Neural cell (in vitro differentiated cells): ENCODE data around the gene TMEM272. TPM values are rescaled to one million over a fixed set of nuclear protein-coding genes. Genes with fewer than 3 reads are reported as not detected.

ENCODE experiments used
- H2AFZ ChIP-seq: fragments of 200-600, 300-800 bp; sonication (generic), shearing (Covaris generic); 2 replicates; pipeline ENCODE4 v1.6.0; 2014; ENCODE audit warnings: low read depth, mild to moderate bottlenecking, antibody characterized with exemption, low read length, moderate library complexity
- H3F3A ChIP-seq: fragments of 200-600 bp; shearing (Covaris generic); 2 replicates; pipeline ENCODE4 v1.6.1; 2016; ENCODE audit warnings: mild to moderate bottlenecking, moderate library complexity, mixed read lengths, antibody characterized with exemption, low read length; ENCODE audit not compliant: insufficient read depth, poor library complexity, severe bottlenecking
- H3K27ac ChIP-seq: fragments of 200-600, 300-800 bp; sonication (generic), shearing (Covaris generic); 2 replicates; pipeline ENCODE4 v1.5.1; 2014; ENCODE audit warnings: mild to moderate bottlenecking, low read length, moderate library complexity
- H3K27me3 ChIP-seq: fragments of 300-800, 200-600 bp; sonication (generic), shearing (Covaris generic); 2 replicates; pipeline ENCODE4 v1.6.0; 2014; ENCODE audit warnings: mild to moderate bottlenecking, low read depth, low read length, moderate library complexity; ENCODE audit not compliant: insufficient read depth
- H3K36me3 ChIP-seq: fragments of 300-800, 200-600 bp; sonication (generic), shearing (Covaris generic); 2 replicates; pipeline ENCODE4 v1.5.1; 2014; ENCODE audit warnings: mild to moderate bottlenecking, antibody characterized with exemption, low read length, moderate library complexity; ENCODE audit not compliant: insufficient read depth
- H3K4me2 ChIP-seq: fragments of 300-800, 200-600 bp; sonication (generic), shearing (Covaris generic); 2 replicates; pipeline ENCODE4 v1.6.0; 2014; ENCODE audit warnings: mild to moderate bottlenecking, low read length
- H3K4me3 ChIP-seq: fragments of 300-800, 200-600 bp; sonication (generic), shearing (Covaris generic); 2 replicates; pipeline ENCODE4 v1.5.1; 2014; ENCODE audit warnings: mild to moderate bottlenecking, low read length, moderate library complexity
- H3K79me2 ChIP-seq: fragments of 200-600 bp; shearing (Covaris generic); replicated peaks from 2 replicates; pipeline ENCODE4 v1.6.0; 2014; ENCODE audit warnings: mild to moderate bottlenecking, low read length, moderate library complexity; ENCODE audit not compliant: insufficient read depth
- H3K9ac ChIP-seq: fragments of 300-800, 200-600 bp; sonication (generic), shearing (Covaris generic); 2 replicates; pipeline ENCODE4 v1.6.1; 2016; ENCODE audit warnings: mild to moderate bottlenecking, low read length, mixed read lengths
- H3K9me2 ChIP-seq: fragments of 200-600 bp; shearing (Covaris generic); 2 replicates; pipeline ENCODE4 v1.6.1; 2016; ENCODE audit warnings: mild to moderate bottlenecking, low read length, mixed read lengths; ENCODE audit not compliant: insufficient read depth
- H3K9me3 ChIP-seq: fragments of 200-600, 300-800 bp; sonication (generic), shearing (Covaris generic); 2 replicates; pipeline ENCODE4 v1.6.1; 2016; ENCODE audit warnings: mild to moderate bottlenecking, mixed run types, low read length, moderate library complexity, mixed read lengths
- H4K20me1 ChIP-seq: fragments of 200-600 bp; shearing (Covaris generic); 2 replicates; pipeline ENCODE4 v1.6.1; 2016; ENCODE audit warnings: mild to moderate bottlenecking, mixed run types; ENCODE audit not compliant: insufficient read depth
- CTCF ChIP-seq: fragments of 450-650 bp; IDR thresholded peaks from 2 replicates; pipeline ENCODE4 v1.5.1; 2014; ENCODE audit warnings: antibody characterized with exemption, mild to moderate bottlenecking, moderate library complexity; ENCODE audit not compliant: poor library complexity, severe bottlenecking
- EP300 ChIP-seq: fragments of 450-650 bp; conservative IDR thresholded peaks from 2 replicates; pipeline ENCODE4 v1.6.1; 2014; ENCODE audit warnings: antibody characterized with exemption, mild to moderate bottlenecking, moderate library complexity; ENCODE audit not compliant: poor library complexity, severe bottlenecking
- EZH2 ChIP-seq: fragments of 200-600, 300-800 bp; shearing (Covaris generic), sonication (generic); IDR thresholded peaks from 2 replicates; pipeline ENCODE4 v1.6.1; 2014; ENCODE audit warnings: antibody characterized with exemption, low read length, borderline replicate concordance, mild to moderate bottlenecking; ENCODE audit not compliant: insufficient read depth, poor library complexity, severe bottlenecking
- MXI1 ChIP-seq: fragments of 450-650 bp; conservative IDR thresholded peaks from 2 replicates; pipeline ENCODE4 v1.6.1; 2014; ENCODE audit warnings: antibody characterized with exemption, mild to moderate bottlenecking; ENCODE audit not compliant: poor library complexity, severe bottlenecking
- POLR2AphosphoS5 ChIP-seq: IDR thresholded peaks from 2 replicates; pipeline ENCODE4 v1.6.1; 2012
- RAD21 ChIP-seq: fragments of 450-650 bp; conservative IDR thresholded peaks from 2 replicates; pipeline ENCODE4 v1.6.1; 2014; ENCODE audit warnings: antibody characterized with exemption, mild to moderate bottlenecking, moderate library complexity
- SMC3 ChIP-seq: fragments of 450-650 bp; conservative IDR thresholded peaks from 2 replicates; pipeline ENCODE4 v1.6.1; 2014; ENCODE audit warnings: antibody characterized with exemption, mild to moderate bottlenecking, moderate library complexity; ENCODE audit not compliant: poor library complexity
- TAF1 ChIP-seq: IDR thresholded peaks from 2 replicates; pipeline ENCODE4 v1.6.1; 2012; ENCODE audit warnings: low read depth
- polyA plus RNA-seq: library from polyadenylated mRNA; depleted of rRNA; stranded (reverse); fragments of >200 nt; gene quantifications from 2 replicates; pipeline ENCODE4 v1.2.3, GENCODE V29; 2014
- TF ChIP-seq, protein P1 (sequence below): IDR thresholded peaks from 2 replicates; pipeline ENCODE4 v1.6.1; 2012; ENCODE audit warnings: borderline replicate concordance

Gene TMEM272
- polyA plus RNA-seq, 1 donor from 2014 or later = 0.77 TPM

DNA sequence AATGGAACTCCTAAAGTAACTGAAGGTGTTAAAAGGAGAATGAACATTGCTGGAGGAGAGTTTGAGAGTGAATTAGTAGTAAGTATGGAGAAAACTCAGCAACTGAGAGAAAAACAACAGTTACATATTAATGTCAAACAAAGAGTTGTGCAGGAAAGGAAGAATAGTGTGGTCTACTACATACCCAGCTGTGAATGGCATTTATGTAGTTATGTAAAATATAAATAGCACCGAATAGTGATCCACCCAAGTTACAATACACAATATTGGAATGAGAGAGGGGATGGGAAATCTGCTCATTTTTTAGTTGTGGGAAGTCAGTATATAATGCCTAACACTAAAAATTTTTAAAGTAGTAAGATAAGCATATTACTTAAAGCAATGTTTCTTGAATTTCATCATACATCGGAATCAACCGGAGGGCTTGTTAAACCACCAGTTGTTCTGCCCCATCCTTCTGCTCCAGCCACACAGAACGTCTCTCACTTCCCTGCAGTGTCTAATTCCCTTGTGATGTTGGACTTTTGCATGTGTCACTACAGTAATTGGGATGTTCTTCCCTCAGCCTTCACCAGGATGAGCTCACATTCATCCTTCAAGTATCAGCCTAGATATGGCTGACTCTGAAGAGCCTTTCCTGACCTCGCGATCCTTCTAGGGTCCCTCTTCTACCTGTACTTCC, 28.3 kb upstream of the TMEM272 start:
- H2AFZ ChIP-seq = no peak overlapping the region
- H3K36me3 ChIP-seq = no peaks in the 10 kb centered on the region
- H3K9ac ChIP-seq = no peak overlapping the region
- H3K9me3 ChIP-seq = no peaks in the 10 kb centered on the region
- H3K27ac ChIP-seq = peak overlapping the region; percentile 87
- no peaks in the 10 kb centered on the region for H3K27me3 ChIP-seq
- H3K9me2 ChIP-seq = no peaks in the 10 kb centered on the region
- no peaks in the 10 kb centered on the region for H4K20me1 ChIP-seq
- no peaks in the 10 kb centered on the region for H3F3A ChIP-seq
- no peaks in the 10 kb centered on the region for H3K79me2 ChIP-seq
- TF ChIP-seq MXI1 (no peak), SMC3 (no peak), EP300 (no peak), CTCF (no peak), TAF1 (no peak), EZH2 (no peak), RAD21 (no peak), POLR2AphosphoS5 (no peak)
- TF ChIP-seq, protein P1, sequence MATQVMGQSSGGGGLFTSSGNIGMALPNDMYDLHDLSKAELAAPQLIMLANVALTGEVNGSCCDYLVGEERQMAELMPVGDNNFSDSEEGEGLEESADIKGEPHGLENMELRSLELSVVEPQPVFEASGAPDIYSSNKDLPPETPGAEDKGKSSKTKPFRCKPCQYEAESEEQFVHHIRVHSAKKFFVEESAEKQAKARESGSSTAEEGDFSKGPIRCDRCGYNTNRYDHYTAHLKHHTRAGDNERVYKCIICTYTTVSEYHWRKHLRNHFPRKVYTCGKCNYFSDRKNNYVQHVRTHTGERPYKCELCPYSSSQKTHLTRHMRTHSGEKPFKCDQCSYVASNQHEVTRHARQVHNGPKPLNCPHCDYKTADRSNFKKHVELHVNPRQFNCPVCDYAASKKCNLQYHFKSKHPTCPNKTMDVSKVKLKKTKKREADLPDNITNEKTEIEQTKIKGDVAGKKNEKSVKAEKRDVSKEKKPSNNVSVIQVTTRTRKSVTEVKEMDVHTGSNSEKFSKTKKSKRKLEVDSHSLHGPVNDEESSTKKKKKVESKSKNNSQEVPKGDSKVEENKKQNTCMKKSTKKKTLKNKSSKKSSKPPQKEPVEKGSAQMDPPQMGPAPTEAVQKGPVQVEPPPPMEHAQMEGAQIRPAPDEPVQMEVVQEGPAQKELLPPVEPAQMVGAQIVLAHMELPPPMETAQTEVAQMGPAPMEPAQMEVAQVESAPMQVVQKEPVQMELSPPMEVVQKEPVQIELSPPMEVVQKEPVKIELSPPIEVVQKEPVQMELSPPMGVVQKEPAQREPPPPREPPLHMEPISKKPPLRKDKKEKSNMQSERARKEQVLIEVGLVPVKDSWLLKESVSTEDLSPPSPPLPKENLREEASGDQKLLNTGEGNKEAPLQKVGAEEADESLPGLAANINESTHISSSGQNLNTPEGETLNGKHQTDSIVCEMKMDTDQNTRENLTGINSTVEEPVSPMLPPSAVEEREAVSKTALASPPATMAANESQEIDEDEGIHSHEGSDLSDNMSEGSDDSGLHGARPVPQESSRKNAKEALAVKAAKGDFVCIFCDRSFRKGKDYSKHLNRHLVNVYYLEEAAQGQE = no peak
- no peak overlapping the region for H3K4me2 ChIP-seq
- no peak overlapping the region for H3K4me3 ChIP-seq

- Histone ChIP-seq H3K4me3 (no peak overlapping the region), H3K36me3 (no peaks in the 10 kb centered on the region), H3F3A (no peaks in the 10 kb centered on the region), H3K27me3 (no peaks in the 10 kb centered on the region), H3K4me2 (no peak overlapping the region), H3K27ac (no peak overlapping the region), H4K20me1 (no peaks in the 10 kb centered on the region), H3K9me3 (no peaks in the 10 kb centered on the region), H3K79me2 (no peaks in the 10 kb centered on the region), H2AFZ (no peak overlapping the region), H3K9me2 (no peaks in the 10 kb centered on the region), H3K9ac (no peak overlapping the region)
- TF ChIP-seq POLR2AphosphoS5 = no peak
- no peak for TF ChIP-seq RAD21
- no peak for TF ChIP-seq EZH2
- no peak for TF ChIP-seq TAF1
- no peak for TF ChIP-seq SMC3
- TF ChIP-seq EP300 = no peak
- no peak for TF ChIP-seq MXI1
- no peak for TF ChIP-seq CTCF
- TF ChIP-seq, protein P1 = no peak
Observed at GRCh38 chr13:51870616-51871015, 25.6 kb upstream of the TMEM272 start.
